GM23338 (cell line): ENCODE data around the gene CCDC6. TPM values are rescaled to one million over a fixed set of nuclear protein-coding genes. Genes with fewer than 3 reads are reported as not detected.

Experiments used
- ATAC-seq: fragments of 200-7000 bp; cut with Tn5 transposase; 3 replicates; pipeline ENCODE4 v1.9.1; 2020
- DNase-seq: peaks from one replicate; pipeline ENCODE4 v3.0.0-alpha.2; 2015; ENCODE audit warnings: low spot score
- H2AFZ ChIP-seq: fragments of 200-600 bp; sonication (generic); 2 replicates; pipeline ENCODE4 v1.8.0; 2016; ENCODE audit warnings: antibody characterized with exemption, mild to moderate bottlenecking, moderate library complexity
- H3F3A ChIP-seq: fragments of 200-600 bp; sonication (generic); replicated peaks from 2 replicates; pipeline ENCODE4 v1.8.0; 2017; ENCODE audit warnings: antibody characterized with exemption, mixed run types, low read depth
- H3K27ac ChIP-seq: fragments of 200-600 bp; sonication (generic); 2 replicates; pipeline ENCODE4 v1.6.1; 2016; ENCODE audit warnings: low read depth
- H3K27me3 ChIP-seq: fragments of 200-600 bp; sonication (generic); 2 replicates; pipeline ENCODE4 v1.8.0; 2016; ENCODE audit warnings: mild to moderate bottlenecking, mixed run types, moderate library complexity; ENCODE audit not compliant: insufficient read depth
- H3K36me3 ChIP-seq: fragments of 200-600 bp; sonication (generic); 2 replicates; pipeline ENCODE4 v1.8.0; 2016; ENCODE audit warnings: mild to moderate bottlenecking; ENCODE audit not compliant: insufficient read depth
- H3K4me1 ChIP-seq: fragments of 200-600 bp; sonication (generic); 2 replicates; pipeline ENCODE4 v1.8.0; 2016; ENCODE audit warnings: mild to moderate bottlenecking, moderate library complexity; ENCODE audit not compliant: insufficient read depth
- H3K4me2 ChIP-seq: fragments of 200-600 bp; sonication (generic); 2 replicates; pipeline ENCODE4 v1.7.1; 2017; ENCODE audit warnings: mixed run types
- H3K4me3 ChIP-seq: fragments of 200-600 bp; sonication (generic); 2 replicates; pipeline ENCODE4 v1.6.1; 2016; ENCODE audit warnings: mixed run types
- H3K79me2 ChIP-seq: fragments of 200-600 bp; sonication (generic); replicated peaks from 2 replicates; pipeline ENCODE4 v1.8.0; 2017; ENCODE audit warnings: mild to moderate bottlenecking; ENCODE audit not compliant: insufficient read depth
- H3K9me2 ChIP-seq: fragments of 200-600 bp; sonication (generic); 2 replicates; pipeline ENCODE4 v1.8.0; 2017; ENCODE audit not compliant: insufficient read depth
- H4K20me1 ChIP-seq: fragments of 200-600 bp; sonication (generic); replicated peaks from 2 replicates; pipeline ENCODE4 v1.8.0; 2017; ENCODE audit warnings: mild to moderate bottlenecking; ENCODE audit not compliant: insufficient read depth
- H3K27ac Mint-ChIP-seq: 2 replicates; pipeline ENCODE4 v1.8.0; 2020; ENCODE audit warnings: inconsistent platforms, mild to moderate bottlenecking, moderate library complexity, mixed read lengths
- H3K27me3 Mint-ChIP-seq: 3 replicates; pipeline ENCODE4 v1.8.0; 2022; ENCODE audit warnings: low read depth, mild to moderate bottlenecking, moderate library complexity, mixed read lengths, inconsistent platforms; ENCODE audit not compliant: insufficient read depth, poor library complexity
- H3K36me3 Mint-ChIP-seq: 3 replicates; pipeline ENCODE4 v1.8.0; 2021; ENCODE audit warnings: low read depth, mild to moderate bottlenecking, inconsistent platforms, moderate library complexity, mixed read lengths
- H3K4me1 Mint-ChIP-seq: 3 replicates; pipeline ENCODE4 v1.8.0; 2020; ENCODE audit warnings: mild to moderate bottlenecking, inconsistent platforms, mixed read lengths
- H3K4me3 Mint-ChIP-seq: 3 replicates; pipeline ENCODE4 v1.8.0; 2021; ENCODE audit warnings: moderate library complexity, mild to moderate bottlenecking, inconsistent platforms, mixed read lengths
- H3K9me3 Mint-ChIP-seq: 3 replicates; pipeline ENCODE4 v1.8.0; 2020; ENCODE audit warnings: moderate library complexity, mild to moderate bottlenecking, inconsistent platforms, mixed read lengths
- CREB1 ChIP-seq: fragments of 250-450 bp; sonication (Bioruptor Pico); IDR thresholded peaks from 2 replicates; pipeline ENCODE4 v1.5.0; 2020; ENCODE audit warnings: low read depth, mild to moderate bottlenecking, moderate library complexity
- EZH2 ChIP-seq: fragments of 200-600 bp; sonication (generic); IDR thresholded peaks from one replicate; pipeline ENCODE4 v1.8.0; 2017; ENCODE audit warnings: antibody characterized with exemption, mild to moderate bottlenecking, low read depth; ENCODE audit not compliant: unreplicated experiment
- EZH2phosphoT487 ChIP-seq: fragments of 200-600 bp; sonication (generic); IDR thresholded peaks from one replicate; pipeline ENCODE4 v1.8.1; 2018; ENCODE audit warnings: antibody characterized with exemption; ENCODE audit not compliant: unreplicated experiment
- JUNB ChIP-seq: IDR thresholded peaks from one replicate; pipeline ENCODE4 v1.6.1; 2016; ENCODE audit warnings: antibody characterized with exemption; ENCODE audit not compliant: unreplicated experiment
- NANOG ChIP-seq: IDR thresholded peaks from 2 replicates; pipeline ENCODE4 v1.6.1; 2016; ENCODE audit warnings: antibody characterized with exemption, borderline replicate concordance
- POLR2AphosphoS5 ChIP-seq: IDR thresholded peaks from 2 replicates; pipeline ENCODE4 v1.6.1; 2016; ENCODE audit warnings: antibody characterized with exemption, low read depth
- STAT1 ChIP-seq: IDR thresholded peaks from one replicate; pipeline ENCODE4 v1.6.1; 2016; ENCODE audit warnings: antibody characterized with exemption; ENCODE audit not compliant: unreplicated experiment
- ZNF114 ChIP-seq: fragments of 250-450 bp; sonication (Bioruptor Pico); IDR thresholded peaks from 2 replicates; pipeline ENCODE4 v1.5.0; 2020; ENCODE audit warnings: mild to moderate bottlenecking, moderate library complexity
- ZNF331 ChIP-seq: fragments of 250-450 bp; sonication (Bioruptor Pico); IDR thresholded peaks from 2 replicates; pipeline ENCODE4 v1.5.0; 2020; ENCODE audit warnings: low read depth, mild to moderate bottlenecking, moderate library complexity
- polyA plus RNA-seq: library from polyadenylated mRNA; unstranded; fragments of >200 nt; fragmentation: Nextera tagmentation; extraction: Ambion mirVana; gene quantifications from 2 replicates; pipeline ENCODE4 v1.2.1, GENCODE V29; 2016
- total RNA-seq: library from RNA; depleted of rRNA; stranded (reverse); fragments of >200 nt; shearing (Covaris generic); gene quantifications from 2 replicates; pipeline ENCODE4 v1.2.3, GENCODE V29; 2014
- TF ChIP-seq, protein P1 (sequence below): IDR thresholded peaks from one replicate; pipeline ENCODE4 v1.6.1; 2018; ENCODE audit warnings: antibody characterized with exemption; ENCODE audit not compliant: unreplicated experiment
- TF ChIP-seq, protein P2 (sequence below): IDR thresholded peaks from 2 replicates; pipeline ENCODE4 v1.6.1; 2016; ENCODE audit warnings: antibody characterized with exemption
- TF ChIP-seq, protein P3 (sequence below): fragments of 250-450 bp; sonication (Bioruptor Pico); IDR thresholded peaks from 2 replicates; pipeline ENCODE4 v1.5.0; 2020; ENCODE audit warnings: mild to moderate bottlenecking, moderate library complexity
- TF ChIP-seq, protein P4 (sequence below), 2 experiments: fragments of 200-600 bp in 1 of 2; sonication (generic) in 1 of 2; conservative IDR thresholded peaks; 2 replicates each; pipeline versions ENCODE4 v1.5.1 to v1.6.1; 2016 to 2017; ENCODE audit warnings: antibody characterized with exemption in 2 of 2, low read depth in 2 of 2, mild to moderate bottlenecking in 2 of 2, moderate library complexity in 1 of 2

Gene CCDC6
- total and polyA plus RNA-seq, 2 experiments from 2014 or later, result 32.5 to 66.9 TPM

DNA sequence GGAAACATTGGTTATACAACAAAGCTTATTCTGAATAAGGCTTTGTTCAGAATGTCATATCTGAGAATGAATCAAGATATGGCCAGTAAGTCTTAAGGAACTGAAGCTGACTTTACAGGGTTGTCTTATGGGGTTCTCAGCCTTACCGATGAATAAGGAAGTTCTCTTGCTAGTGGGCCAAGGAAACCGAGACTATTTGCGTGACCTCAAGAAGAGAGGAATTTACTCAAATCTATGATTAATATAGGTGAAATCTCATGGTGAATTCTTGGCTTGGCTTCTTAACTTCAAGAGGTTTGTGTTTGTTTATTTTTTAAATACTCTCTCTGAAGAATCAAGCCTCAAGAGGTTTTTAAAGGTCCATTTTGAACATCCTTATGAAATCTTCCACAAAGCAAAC lies 148.4 kb downstream of the CCDC6 start:
- no peak overlapping the region for H3K27ac Mint-ChIP-seq
- Histone ChIP-seq H3K36me3 (0 out of 2 replicates have a peak, but pooled peaks cover 3% of the 10 kb centered on the region), H3K79me2 (no peaks in the 10 kb centered on the region), H4K20me1 (no peaks in the 10 kb centered on the region), H3K4me2 (no peak overlapping the region), H3K4me3 (no peak overlapping the region), H2AFZ (no peak overlapping the region), H3K9me2 (0 out of 2 replicates have a peak, but pooled peaks cover 4% of the 10 kb centered on the region), H3K27me3 (no peaks in the 10 kb centered on the region), H3K27ac (no peak overlapping the region), H3K4me1 (peaks cover 13% of the 10 kb centered on the region; the same call in 1 of the 2 replicates), H3F3A (no peaks in the 10 kb centered on the region)
- no peak overlapping the region for H3K4me3 Mint-ChIP-seq
- peaks cover 23% of the 10 kb centered on the region for H3K9me3 Mint-ChIP-seq
- TF ChIP-seq NANOG, result no peak
- TF ChIP-seq, protein P1, sequence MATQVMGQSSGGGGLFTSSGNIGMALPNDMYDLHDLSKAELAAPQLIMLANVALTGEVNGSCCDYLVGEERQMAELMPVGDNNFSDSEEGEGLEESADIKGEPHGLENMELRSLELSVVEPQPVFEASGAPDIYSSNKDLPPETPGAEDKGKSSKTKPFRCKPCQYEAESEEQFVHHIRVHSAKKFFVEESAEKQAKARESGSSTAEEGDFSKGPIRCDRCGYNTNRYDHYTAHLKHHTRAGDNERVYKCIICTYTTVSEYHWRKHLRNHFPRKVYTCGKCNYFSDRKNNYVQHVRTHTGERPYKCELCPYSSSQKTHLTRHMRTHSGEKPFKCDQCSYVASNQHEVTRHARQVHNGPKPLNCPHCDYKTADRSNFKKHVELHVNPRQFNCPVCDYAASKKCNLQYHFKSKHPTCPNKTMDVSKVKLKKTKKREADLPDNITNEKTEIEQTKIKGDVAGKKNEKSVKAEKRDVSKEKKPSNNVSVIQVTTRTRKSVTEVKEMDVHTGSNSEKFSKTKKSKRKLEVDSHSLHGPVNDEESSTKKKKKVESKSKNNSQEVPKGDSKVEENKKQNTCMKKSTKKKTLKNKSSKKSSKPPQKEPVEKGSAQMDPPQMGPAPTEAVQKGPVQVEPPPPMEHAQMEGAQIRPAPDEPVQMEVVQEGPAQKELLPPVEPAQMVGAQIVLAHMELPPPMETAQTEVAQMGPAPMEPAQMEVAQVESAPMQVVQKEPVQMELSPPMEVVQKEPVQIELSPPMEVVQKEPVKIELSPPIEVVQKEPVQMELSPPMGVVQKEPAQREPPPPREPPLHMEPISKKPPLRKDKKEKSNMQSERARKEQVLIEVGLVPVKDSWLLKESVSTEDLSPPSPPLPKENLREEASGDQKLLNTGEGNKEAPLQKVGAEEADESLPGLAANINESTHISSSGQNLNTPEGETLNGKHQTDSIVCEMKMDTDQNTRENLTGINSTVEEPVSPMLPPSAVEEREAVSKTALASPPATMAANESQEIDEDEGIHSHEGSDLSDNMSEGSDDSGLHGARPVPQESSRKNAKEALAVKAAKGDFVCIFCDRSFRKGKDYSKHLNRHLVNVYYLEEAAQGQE, result no peak
- TF ChIP-seq, protein P2, sequence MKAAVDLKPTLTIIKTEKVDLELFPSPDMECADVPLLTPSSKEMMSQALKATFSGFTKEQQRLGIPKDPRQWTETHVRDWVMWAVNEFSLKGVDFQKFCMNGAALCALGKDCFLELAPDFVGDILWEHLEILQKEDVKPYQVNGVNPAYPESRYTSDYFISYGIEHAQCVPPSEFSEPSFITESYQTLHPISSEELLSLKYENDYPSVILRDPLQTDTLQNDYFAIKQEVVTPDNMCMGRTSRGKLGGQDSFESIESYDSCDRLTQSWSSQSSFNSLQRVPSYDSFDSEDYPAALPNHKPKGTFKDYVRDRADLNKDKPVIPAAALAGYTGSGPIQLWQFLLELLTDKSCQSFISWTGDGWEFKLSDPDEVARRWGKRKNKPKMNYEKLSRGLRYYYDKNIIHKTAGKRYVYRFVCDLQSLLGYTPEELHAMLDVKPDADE, result no peak
- TF ChIP-seq, protein P3, sequence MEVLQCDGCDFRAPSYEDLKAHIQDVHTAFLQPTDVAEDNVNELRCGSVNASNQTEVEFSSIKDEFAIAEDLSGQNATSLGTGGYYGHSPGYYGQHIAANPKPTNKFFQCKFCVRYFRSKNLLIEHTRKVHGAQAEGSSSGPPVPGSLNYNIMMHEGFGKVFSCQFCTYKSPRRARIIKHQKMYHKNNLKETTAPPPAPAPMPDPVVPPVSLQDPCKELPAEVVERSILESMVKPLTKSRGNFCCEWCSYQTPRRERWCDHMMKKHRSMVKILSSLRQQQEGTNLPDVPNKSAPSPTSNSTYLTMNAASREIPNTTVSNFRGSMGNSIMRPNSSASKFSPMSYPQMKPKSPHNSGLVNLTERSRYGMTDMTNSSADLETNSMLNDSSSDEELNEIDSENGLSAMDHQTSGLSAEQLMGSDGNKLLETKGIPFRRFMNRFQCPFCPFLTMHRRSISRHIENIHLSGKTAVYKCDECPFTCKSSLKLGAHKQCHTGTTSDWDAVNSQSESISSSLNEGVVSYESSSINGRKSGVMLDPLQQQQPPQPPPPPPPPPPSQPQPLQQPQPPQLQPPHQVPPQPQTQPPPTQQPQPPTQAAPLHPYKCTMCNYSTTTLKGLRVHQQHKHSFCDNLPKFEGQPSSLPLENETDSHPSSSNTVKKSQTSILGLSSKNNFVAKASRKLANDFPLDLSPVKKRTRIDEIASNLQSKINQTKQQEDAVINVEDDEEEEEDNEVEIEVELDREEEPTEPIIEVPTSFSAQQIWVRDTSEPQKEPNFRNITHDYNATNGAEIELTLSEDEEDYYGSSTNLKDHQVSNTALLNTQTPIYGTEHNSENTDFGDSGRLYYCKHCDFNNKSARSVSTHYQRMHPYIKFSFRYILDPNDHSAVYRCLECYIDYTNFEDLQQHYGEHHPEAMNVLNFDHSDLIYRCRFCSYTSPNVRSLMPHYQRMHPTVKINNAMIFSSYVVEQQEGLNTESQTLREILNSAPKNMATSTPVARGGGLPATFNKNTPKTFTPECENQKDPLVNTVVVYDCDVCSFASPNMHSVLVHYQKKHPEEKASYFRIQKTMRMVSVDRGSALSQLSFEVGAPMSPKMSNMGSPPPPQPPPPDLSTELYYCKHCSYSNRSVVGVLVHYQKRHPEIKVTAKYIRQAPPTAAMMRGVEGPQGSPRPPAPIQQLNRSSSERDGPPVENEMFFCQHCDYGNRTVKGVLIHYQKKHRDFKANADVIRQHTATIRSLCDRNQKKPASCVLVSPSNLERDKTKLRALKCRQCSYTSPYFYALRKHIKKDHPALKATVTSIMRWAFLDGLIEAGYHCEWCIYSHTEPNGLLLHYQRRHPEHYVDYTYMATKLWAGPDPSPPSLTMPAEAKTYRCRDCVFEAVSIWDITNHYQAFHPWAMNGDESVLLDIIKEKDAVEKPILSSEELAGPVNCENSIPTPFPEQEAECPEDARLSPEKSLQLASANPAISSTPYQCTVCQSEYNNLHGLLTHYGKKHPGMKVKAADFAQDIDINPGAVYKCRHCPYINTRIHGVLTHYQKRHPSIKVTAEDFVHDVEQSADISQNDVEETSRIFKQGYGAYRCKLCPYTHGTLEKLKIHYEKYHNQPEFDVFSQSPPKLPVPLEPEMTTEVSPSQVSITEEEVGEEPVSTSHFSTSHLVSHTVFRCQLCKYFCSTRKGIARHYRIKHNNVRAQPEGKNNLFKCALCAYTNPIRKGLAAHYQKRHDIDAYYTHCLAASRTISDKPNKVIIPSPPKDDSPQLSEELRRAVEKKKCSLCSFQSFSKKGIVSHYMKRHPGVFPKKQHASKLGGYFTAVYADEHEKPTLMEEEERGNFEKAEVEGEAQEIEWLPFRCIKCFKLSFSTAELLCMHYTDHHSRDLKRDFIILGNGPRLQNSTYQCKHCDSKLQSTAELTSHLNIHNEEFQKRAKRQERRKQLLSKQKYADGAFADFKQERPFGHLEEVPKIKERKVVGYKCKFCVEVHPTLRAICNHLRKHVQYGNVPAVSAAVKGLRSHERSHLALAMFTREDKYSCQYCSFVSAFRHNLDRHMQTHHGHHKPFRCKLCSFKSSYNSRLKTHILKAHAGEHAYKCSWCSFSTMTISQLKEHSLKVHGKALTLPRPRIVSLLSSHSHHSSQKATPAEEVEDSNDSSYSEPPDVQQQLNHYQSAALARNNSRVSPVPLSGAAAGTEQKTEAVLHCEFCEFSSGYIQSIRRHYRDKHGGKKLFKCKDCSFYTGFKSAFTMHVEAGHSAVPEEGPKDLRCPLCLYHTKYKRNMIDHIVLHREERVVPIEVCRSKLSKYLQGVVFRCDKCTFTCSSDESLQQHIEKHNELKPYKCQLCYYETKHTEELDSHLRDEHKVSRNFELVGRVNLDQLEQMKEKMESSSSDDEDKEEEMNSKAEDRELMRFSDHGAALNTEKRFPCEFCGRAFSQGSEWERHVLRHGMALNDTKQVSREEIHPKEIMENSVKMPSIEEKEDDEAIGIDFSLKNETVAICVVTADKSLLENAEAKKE, result no peak
- TF ChIP-seq JUNB, result no peak
- no peak for TF ChIP-seq ZNF331 (CRISPR knock-in tag)
- no peak for TF ChIP-seq CREB1 (CRISPR knock-in tag)
- TF ChIP-seq, protein P4, sequence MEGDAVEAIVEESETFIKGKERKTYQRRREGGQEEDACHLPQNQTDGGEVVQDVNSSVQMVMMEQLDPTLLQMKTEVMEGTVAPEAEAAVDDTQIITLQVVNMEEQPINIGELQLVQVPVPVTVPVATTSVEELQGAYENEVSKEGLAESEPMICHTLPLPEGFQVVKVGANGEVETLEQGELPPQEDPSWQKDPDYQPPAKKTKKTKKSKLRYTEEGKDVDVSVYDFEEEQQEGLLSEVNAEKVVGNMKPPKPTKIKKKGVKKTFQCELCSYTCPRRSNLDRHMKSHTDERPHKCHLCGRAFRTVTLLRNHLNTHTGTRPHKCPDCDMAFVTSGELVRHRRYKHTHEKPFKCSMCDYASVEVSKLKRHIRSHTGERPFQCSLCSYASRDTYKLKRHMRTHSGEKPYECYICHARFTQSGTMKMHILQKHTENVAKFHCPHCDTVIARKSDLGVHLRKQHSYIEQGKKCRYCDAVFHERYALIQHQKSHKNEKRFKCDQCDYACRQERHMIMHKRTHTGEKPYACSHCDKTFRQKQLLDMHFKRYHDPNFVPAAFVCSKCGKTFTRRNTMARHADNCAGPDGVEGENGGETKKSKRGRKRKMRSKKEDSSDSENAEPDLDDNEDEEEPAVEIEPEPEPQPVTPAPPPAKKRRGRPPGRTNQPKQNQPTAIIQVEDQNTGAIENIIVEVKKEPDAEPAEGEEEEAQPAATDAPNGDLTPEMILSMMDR (conservative IDR thresholded peaks at IDR 0.05; ENCODE audit: low read depth in 2 of 2), result no peak
- TF ChIP-seq STAT1, result no peak
- no peak for TF ChIP-seq EZH2phosphoT487
- no peak for TF ChIP-seq ZNF114 (CRISPR knock-in tag)
- no peak for TF ChIP-seq POLR2AphosphoS5
- TF ChIP-seq EZH2, result no peak
- no peak for DNase-seq
- peaks cover 9% of the 10 kb centered on the region; the same call in 2 of the 3 replicates for H3K36me3 Mint-ChIP-seq
- H3K27me3 Mint-ChIP-seq, result peaks cover 2% of the 10 kb centered on the region
- ATAC-seq, result no peak
- peaks cover 11% of the 10 kb centered on the region for H3K4me1 Mint-ChIP-seq
